Upper lobe of left lung (tissue), 6 donors: ENCODE results near the gene ADAM19. TPM values are rescaled to one million over a fixed set of nuclear protein-coding genes. Genes with fewer than 3 reads are reported as not detected.

Experiments used
- ATAC-seq, 2 donors: fragments of 200-7000 bp; cut with Tn5 transposase; one replicate each; pipeline ENCODE4 v1.9.1; 2022; ENCODE audit warnings: mild to moderate bottlenecking in 2 of 2, moderate library complexity in 2 of 2; ENCODE audit not compliant: low FRiP score in 2 of 2
- DNase-seq, 2 donors: peaks; one replicate each; pipeline ENCODE4 v3.0.0-alpha.2; 2019 to 2020
- H3K27ac ChIP-seq, 4 donors: fragments of 200-600 bp; sonication (generic); one replicate each; pipeline ENCODE4 v1.5.1; 2016 to 2019
- H3K27me3 ChIP-seq, 4 donors: fragments of 200-600 bp; sonication (generic); one replicate each; pipeline ENCODE4 v1.5.1; 2017 to 2019
- H3K36me3 ChIP-seq, 4 donors: fragments of 200-600 bp; sonication (generic); one replicate each; pipeline ENCODE4 v1.5.1; 2016 to 2019
- H3K4me1 ChIP-seq, 4 donors: fragments of 200-600 bp; sonication (generic); one replicate each; pipeline ENCODE4 v1.5.1; 2018 to 2019
- H3K4me3 ChIP-seq, 4 donors: fragments of 200-600 bp; sonication (generic); one replicate each; pipeline ENCODE4 v1.5.1; 2017 to 2019; ENCODE audit warnings: mild to moderate bottlenecking in 2 of 4, moderate library complexity in 1 of 4
- H3K9me3 ChIP-seq, 4 donors: fragments of 200-600 bp; sonication (generic); one replicate each; pipeline ENCODE4 v1.5.1; 2018 to 2019
- EP300 ChIP-seq, 4 donors: sonication (generic); formaldehyde crosslinking; IDR thresholded peaks; one replicate each; pipeline ENCODE4 v1.5.1; 2017; ENCODE audit warnings: antibody characterized with exemption in 4 of 4, control low read depth in 2 of 4
- POLR2A ChIP-seq, 4 donors: fragments of 450-650 bp; IDR thresholded peaks; one replicate each; pipeline ENCODE4 v1.5.1; 2016 to 2017; ENCODE audit warnings: antibody characterized with exemption in 4 of 4, mild to moderate bottlenecking in 2 of 4
- POLR2AphosphoS5 ChIP-seq, 2 donors: sonication (generic); formaldehyde crosslinking; IDR thresholded peaks; one replicate each; pipeline ENCODE4 v1.5.1; 2017; ENCODE audit warnings: antibody characterized with exemption in 2 of 2
- WGBS, 2 donors: methylation state at CpG; one replicate each; pipeline ENCODE4 v1.1.5; 2017 to 2018; 5-methylcytosine and 5-hydroxymethylcytosine counted together
- total RNA-seq, 6 donors: library from RNA; depleted of rRNA in 4 of 6; stranded (reverse); fragments of >200 nt in 4 of 6; gene quantifications; one replicate each; pipeline versions ENCODE4 v1.1.0 to v1.2.1, GENCODE V29; 2016 to 2021
- TF ChIP-seq, protein P1 (sequence below), 6 experiments: fragments of 450-650 bp in 4 of 6; fragments of 200-600 bp in 2 of 6; sonication (generic) in 2 of 6; IDR thresholded peaks; one replicate each; pipeline ENCODE4 v1.5.1; 2016 to 2019; ENCODE audit warnings: antibody characterized with exemption in 6 of 6
- donor health status: DM: no; HTN: no; CAD: no; lungs with moderate emphysema.
- donor health status: DM: no; HTN: yes; CAD: no; lungs with severe emphysema.

The ADAM19 gene
- total RNA-seq, 6 donors from 2014 or later: 5.5 to 17.0 (median 7.1) TPM

DNA sequence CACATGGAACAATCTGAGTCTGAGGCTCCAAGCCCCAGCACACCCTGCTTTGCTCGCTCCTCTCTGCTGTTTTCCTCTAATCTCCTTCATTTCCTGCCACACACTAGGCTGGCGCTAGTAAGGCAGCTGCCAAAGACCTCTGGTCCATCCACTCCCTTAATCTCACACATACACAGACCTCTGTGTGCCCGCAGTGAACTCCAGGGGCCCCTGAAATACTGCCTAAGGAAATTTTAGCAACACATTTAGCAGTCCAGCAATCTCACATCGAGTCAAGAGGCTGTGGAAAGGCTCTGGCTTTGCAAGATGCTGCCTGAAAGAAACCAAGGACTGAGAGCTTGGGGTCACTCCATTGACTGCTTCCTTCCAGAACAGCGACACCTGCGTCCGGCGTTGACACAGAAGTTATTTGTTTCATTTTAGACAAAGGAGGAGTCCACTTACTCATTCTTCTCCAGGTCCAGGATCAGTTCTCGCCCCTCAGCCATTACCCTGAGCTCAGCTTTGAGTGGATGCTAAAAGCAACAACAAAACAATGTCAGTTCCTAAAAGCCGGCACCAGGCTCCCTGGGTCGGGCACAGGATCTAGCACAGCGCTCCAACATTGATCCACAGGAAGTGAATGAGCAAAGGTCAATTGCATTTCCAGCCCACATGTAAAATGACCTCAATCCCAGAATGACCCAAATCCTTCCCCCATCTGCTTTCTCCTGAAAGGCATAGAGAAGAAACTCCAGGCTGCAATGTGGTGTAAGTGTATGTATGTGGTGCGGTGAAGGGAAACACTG is 11.5 kb downstream of the ADAM19 start:
- no peak for DNase-seq
- no peaks in the 10 kb centered on the region for H3K36me3 ChIP-seq
- no peak for ATAC-seq
- H3K4me1 ChIP-seq: peaks cover 18 to 41% (median 35%) of the 10 kb centered on the region in 4 donors
- TF ChIP-seq, protein P1, sequence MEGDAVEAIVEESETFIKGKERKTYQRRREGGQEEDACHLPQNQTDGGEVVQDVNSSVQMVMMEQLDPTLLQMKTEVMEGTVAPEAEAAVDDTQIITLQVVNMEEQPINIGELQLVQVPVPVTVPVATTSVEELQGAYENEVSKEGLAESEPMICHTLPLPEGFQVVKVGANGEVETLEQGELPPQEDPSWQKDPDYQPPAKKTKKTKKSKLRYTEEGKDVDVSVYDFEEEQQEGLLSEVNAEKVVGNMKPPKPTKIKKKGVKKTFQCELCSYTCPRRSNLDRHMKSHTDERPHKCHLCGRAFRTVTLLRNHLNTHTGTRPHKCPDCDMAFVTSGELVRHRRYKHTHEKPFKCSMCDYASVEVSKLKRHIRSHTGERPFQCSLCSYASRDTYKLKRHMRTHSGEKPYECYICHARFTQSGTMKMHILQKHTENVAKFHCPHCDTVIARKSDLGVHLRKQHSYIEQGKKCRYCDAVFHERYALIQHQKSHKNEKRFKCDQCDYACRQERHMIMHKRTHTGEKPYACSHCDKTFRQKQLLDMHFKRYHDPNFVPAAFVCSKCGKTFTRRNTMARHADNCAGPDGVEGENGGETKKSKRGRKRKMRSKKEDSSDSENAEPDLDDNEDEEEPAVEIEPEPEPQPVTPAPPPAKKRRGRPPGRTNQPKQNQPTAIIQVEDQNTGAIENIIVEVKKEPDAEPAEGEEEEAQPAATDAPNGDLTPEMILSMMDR (IDR thresholded peaks at IDR 0.05): peak in 1 of 6 experiments; percentile 19
- TF ChIP-seq POLR2A (IDR thresholded peaks at IDR 0.05): no peak
- H3K9me3 ChIP-seq: no peaks in the 10 kb centered on the region
- 60 to 63% methylated on average over 12 to 13 of the region's 13 CpGs for WGBS, 2 donors
- H3K27ac ChIP-seq: peak overlapping the region; percentile 46 to 76 (median 60)
- H3K4me3 ChIP-seq: no peak overlapping the region
- H3K27me3 ChIP-seq: no peaks in the 10 kb centered on the region

DNA sequence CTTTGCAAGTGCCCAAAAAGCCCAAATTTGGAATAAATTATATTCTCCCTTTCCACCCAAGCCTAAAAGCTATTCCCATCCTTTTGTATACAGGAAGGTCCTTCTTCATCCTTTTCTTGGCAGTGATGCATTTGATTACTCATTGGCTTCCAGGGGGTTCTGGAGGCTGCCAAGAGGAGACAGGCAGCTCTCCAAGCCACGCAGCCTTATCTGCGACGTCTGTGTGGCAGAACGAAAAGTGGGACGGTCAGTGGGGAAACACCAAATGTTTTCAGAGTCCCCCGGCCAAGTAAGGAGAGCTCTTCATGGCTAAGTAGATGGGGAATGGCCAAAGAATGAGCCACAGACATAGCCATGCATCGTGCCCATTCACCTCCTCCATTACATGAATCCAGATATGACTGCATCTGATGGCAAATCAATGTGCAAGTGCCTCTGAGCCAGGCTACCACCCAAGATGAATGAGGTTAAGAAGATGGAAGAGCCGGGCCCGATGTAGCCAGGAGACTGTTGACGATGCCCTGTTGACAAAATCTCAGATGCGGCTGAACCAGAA is 12.1 kb downstream of the ADAM19 start:
- 44 to 48% methylated on average over 11 of the region's 11 CpGs for WGBS, 2 donors
- DNase-seq: no peak
- no peak overlapping the region for H3K4me3 ChIP-seq

GRCh38 chr5:157562111-157562581 is 13.4 kb downstream of the ADAM19 start:
- H3K4me3 ChIP-seq: no peak overlapping the region
- H3K4me1 ChIP-seq: peaks cover 18 to 44% (median 38%) of the 10 kb centered on the region in 4 donors
- H3K9me3 ChIP-seq: no peaks in the 10 kb centered on the region
- no peak for DNase-seq
- TF ChIP-seq, protein P1 (IDR thresholded peaks at IDR 0.05): no peak
- no peak for TF ChIP-seq POLR2A (IDR thresholded peaks at IDR 0.05)
- no peak for TF ChIP-seq EP300 (IDR thresholded peaks at IDR 0.05)
- TF ChIP-seq POLR2AphosphoS5 (IDR thresholded peaks at IDR 0.05): no peak
- peak overlapping the region in 2 of 4 donors; percentile 72 to 76 for H3K27ac ChIP-seq
- no peaks in the 10 kb centered on the region for H3K27me3 ChIP-seq
- WGBS, 2 donors: 66 to 69% methylated on average over 10 of the region's 10 CpGs
- no peak for ATAC-seq
- H3K36me3 ChIP-seq: no peaks in the 10 kb centered on the region

More for the DNA sequence above, 12.1 kb downstream of the ADAM19 start:
- TF ChIP-seq POLR2AphosphoS5 (IDR thresholded peaks at IDR 0.05) (peak in 1 of 2 donors; percentile 14), POLR2A (IDR thresholded peaks at IDR 0.05) (no peak)
- TF ChIP-seq, protein P1 (IDR thresholded peaks at IDR 0.05): no peak
- Histone ChIP-seq H3K4me1 (peaks cover 18 to 43% (median 36%) of the 10 kb centered on the region in 4 donors), H3K27me3 (no peaks in the 10 kb centered on the region), H3K36me3 (no peaks in the 10 kb centered on the region), H3K9me3 (no peaks in the 10 kb centered on the region), H3K27ac (peak overlapping the region; percentile 46 to 76 (median 60))
- peak in 1 of 2 donors; percentile 73 for ATAC-seq

DNA sequence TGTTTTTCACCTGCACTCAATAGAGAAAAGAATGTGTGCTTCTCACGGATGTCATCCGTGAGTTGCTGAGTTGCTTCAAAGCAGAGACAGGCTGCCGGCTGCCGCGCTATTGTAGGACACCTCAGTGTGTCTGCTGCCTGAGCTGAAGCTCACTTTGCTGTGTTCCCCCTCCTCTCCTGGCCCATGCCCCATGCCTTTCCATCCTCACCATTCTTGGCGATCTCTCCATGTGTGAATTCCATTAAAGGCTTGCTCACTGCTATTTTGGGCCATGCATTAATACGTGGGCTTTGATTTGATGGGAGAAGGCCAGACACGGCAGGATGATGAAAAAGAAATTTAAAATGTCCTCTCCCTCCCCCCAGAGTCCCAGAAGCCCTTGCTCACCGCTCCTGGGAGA is 14.5 kb downstream of the ADAM19 start:
- Histone ChIP-seq H3K27ac (peak overlapping the region in 1 of 4 donors; percentile 72), H3K36me3 (no peaks in the 10 kb centered on the region), H3K4me1 (peaks cover 18 to 44% (median 38%) of the 10 kb centered on the region in 4 donors), H3K9me3 (no peaks in the 10 kb centered on the region), H3K4me3 (no peak overlapping the region), H3K27me3 (no peaks in the 10 kb centered on the region)
- TF ChIP-seq POLR2AphosphoS5 (IDR thresholded peaks at IDR 0.05) (no peak), POLR2A (IDR thresholded peaks at IDR 0.05) (no peak), EP300 (IDR thresholded peaks at IDR 0.05) (no peak)
- TF ChIP-seq, protein P1 (IDR thresholded peaks at IDR 0.05): no peak
- DNase-seq (no peak), ATAC-seq (no peak)
- WGBS, 2 donors: 76 to 90% methylated on average over 9 of the region's 9 CpGs
